Kidney (tissue), 22 donors: ENCODE data around the gene FBXW2. TPM values are rescaled to one million over a fixed set of nuclear protein-coding genes. Genes with fewer than 3 reads are reported as not detected.

ENCODE experiments used
- DNase-seq, 5 donors: peaks; one replicate each; pipeline ENCODE4 v3.0.0-alpha.2; 2013 to 2020
- FAIRE-seq: peaks from 2 replicates; lab custom pipeline; 2012; peaks lifted over from hg19 to GRCh38; lab: Jason Lieb, UNC
- H3K27ac ChIP-seq, 2 donors: one replicate each; pipeline ENCODE4 v1.7.0; 2013; ENCODE audit warnings: low read depth in 2 of 2, low read length in 2 of 2, inconsistent platforms in 1 of 2
- H3K27me3 ChIP-seq: one replicate; pipeline ENCODE4 v1.7.1; 2013; ENCODE audit warnings: low read length, inconsistent platforms; ENCODE audit not compliant: control insufficient read depth, insufficient read depth
- H3K36me3 ChIP-seq, 3 donors: one replicate each; pipeline versions ENCODE4 v1.7.0 to v1.7.1; 2013; ENCODE audit warnings: low read length in 3 of 3, control low read depth in 1 of 3, inconsistent platforms in 1 of 3; ENCODE audit not compliant: insufficient read depth in 3 of 3, control insufficient read depth in 2 of 3
- H3K4me1 ChIP-seq, 3 donors: one replicate each; pipeline versions ENCODE4 v1.7.0 to v1.7.1; 2013; ENCODE audit warnings: low read length in 3 of 3, inconsistent platforms in 1 of 3, low read depth in 1 of 3; ENCODE audit not compliant: control insufficient read depth in 2 of 3, insufficient read depth in 2 of 3
- H3K4me3 ChIP-seq, 3 donors: one replicate each; pipeline versions ENCODE4 v1.7.0 to v1.8.1; 2013; ENCODE audit warnings: low read length in 3 of 3, control low read depth in 1 of 3, inconsistent platforms in 1 of 3
- H3K9ac ChIP-seq, 3 donors: one replicate each; pipeline versions ENCODE4 v1.7.0 to v1.7.1; 2013; ENCODE audit warnings: low read length in 3 of 3, control low read depth in 1 of 3, inconsistent platforms in 1 of 3
- H3K9me3 ChIP-seq, 3 donors: one replicate each; pipeline versions ENCODE4 v1.7.0 to v1.7.1; 2013; ENCODE audit warnings: low read length in 3 of 3, control low read depth in 1 of 3, inconsistent platforms in 1 of 3; ENCODE audit not compliant: control insufficient read depth in 2 of 3, insufficient read depth in 1 of 3
- CTCF ChIP-seq: IDR thresholded peaks from 3 replicates; pipeline ENCODE4 v1.5.1; 2012; ENCODE audit warnings: mild to moderate bottlenecking, moderate library complexity, borderline replicate concordance; ENCODE audit not compliant: insufficient read depth; ENCODE audit errors: extremely low read depth
- intact Hi-C: fragments of 100-400 bp; cut with DNase I; formaldehyde crosslinking; loops from one replicate; pipeline ENCODE4 v1.11.1; 2022
- long read RNA-seq, 10 donors: library from polyadenylated mRNA in 1 of 10; unstranded in 1 of 10; transcript quantifications; one replicate each; pipeline ENCODE4 v2.0.0 and lab custom pipeline, GENCODE V29; 2021 to 2026
- polyA plus RNA-seq: library from polyadenylated mRNA; stranded (reverse); fragments of 350-450 nt; fragmentation: Illumina TruSeq; extraction: RNeasy Lipid Tissue Mini Kit (QIAGEN cat#74804); gene quantifications from one replicate; pipeline ENCODE4 v1.2.3, GENCODE V29; 2014; ENCODE audit warnings: low read depth, low replicate concordance; ENCODE audit not compliant: insufficient read depth
- total RNA-seq: library from RNA; stranded (reverse); fragmentation: NEBNext Ultra II Directional; extraction: Animal tissue kit (Norgen Biotek cat#: 25700); gene quantifications from one replicate; pipeline ENCODE4 v1.2.1, GENCODE V29; 2021
- donor health status: control.
- donor health status: control.
- donor health status: control.
- donor health status: control.
- donor health status: control.
- donor health status: DM: yes; HTN: yes; CAD: no.
- donor health status: Normal renal cell carcinoma (clear cell type).

Gene FBXW2
- 67.8 TPM for total RNA-seq
- 13.8 TPM for polyA plus RNA-seq
- long read RNA-seq, donor 1, full-length matches to known transcripts = 1 of 1 reads
- long read RNA-seq, donor 1, partial matches to known transcripts = 0 of 1 reads
- long read RNA-seq, donor 1, other reads (novel, unspliced or antisense) = 0 of 1 reads
- long read RNA-seq, donor 2, full-length matches to known transcripts = 2 of 2 reads
- long read RNA-seq, donor 2, partial matches to known transcripts = 0 of 2 reads
- long read RNA-seq, donor 2, other reads (novel, unspliced or antisense) = 0 of 2 reads
- long read RNA-seq, donor 3, full-length matches to known transcripts = 2 of 2 reads
- long read RNA-seq, donor 3, partial matches to known transcripts = 0 of 2 reads
- long read RNA-seq, donor 3, other reads (novel, unspliced or antisense) = 0 of 2 reads
- long read RNA-seq, donor 4, partial matches to known transcripts = 7 of 7 reads
- long read RNA-seq, donor 4, other reads (novel, unspliced or antisense) = 0 of 7 reads
- long read RNA-seq, donor 5 = 0 reads
- long read RNA-seq, donor 6 = 0 reads
- long read RNA-seq, donor 7, full-length matches to known transcripts = 7 of 44 reads
- long read RNA-seq, donor 7, partial matches to known transcripts = 12 of 44 reads
- long read RNA-seq, donor 7, other reads (novel, unspliced or antisense) = 25 of 44 reads
- long read RNA-seq, donor 8 = 0 reads
- long read RNA-seq, donor 9, full-length matches to known transcripts = 1 of 1 reads
- long read RNA-seq, donor 9, partial matches to known transcripts = 0 of 1 reads
- long read RNA-seq, donor 9, other reads (novel, unspliced or antisense) = 0 of 1 reads
- long read RNA-seq, donor 10, full-length matches to known transcripts = 2 of 2 reads
- long read RNA-seq, donor 10, partial matches to known transcripts = 0 of 2 reads
- long read RNA-seq, donor 10, other reads (novel, unspliced or antisense) = 0 of 2 reads

- no peak for TF ChIP-seq CTCF
- FAIRE-seq = no peak
Measured at GRCh38 chr9:120792898-120793765, at the start of gene FBXW2. TSS of gene FBXW2 (minus strand) at chr9:120793416. CDS start at chr9:120788258, 5,158 bp downstream.

GRCh38 chr9:120841930-120842684, 48.9 kb upstream of the FBXW2 start:
- H3K9me3 ChIP-seq = peaks cover 0 to 1% (median 0%) of the 10 kb centered on the region in 3 donors
- no peaks in the 10 kb centered on the region for H3K27me3 ChIP-seq
- DNase-seq = peak in 2 of 5 donors; percentile 42 to 59
- peaks cover 0 to 20% (median 14%) of the 10 kb centered on the region in 3 donors for H3K4me1 ChIP-seq
- H3K36me3 ChIP-seq = peaks cover 0 to 9% (median 0%) of the 10 kb centered on the region in 3 donors
- no peak for TF ChIP-seq CTCF
- H3K9ac ChIP-seq = peak overlapping the region; percentile 90 to 98 (median 95)
- intact Hi-C loops = no loop called here
- H3K4me3 ChIP-seq = peak overlapping the region; percentile 83 to 95 (median 93)
- FAIRE-seq = no peak
- H3K27ac ChIP-seq = peak overlapping the region; percentile 88 to 97

More at GRCh38 chr9:120792898-120793765, at the start of gene FBXW2:
- intact Hi-C loops = no loop called here
- Histone ChIP-seq H3K4me1 (peaks cover 0 to 13% (median 12%) of the 10 kb centered on the region in 3 donors), H3K9me3 (no peaks in the 10 kb centered on the region), H3K4me3 (peak within 1 kb of the TSS; percentile 95 to 100 (median 98)), H3K27me3 (no peaks in the 10 kb centered on the region), H3K36me3 (peaks cover 0 to 6% (median 0%) of the 10 kb centered on the region in 3 donors), H3K27ac (peak within 1 kb of the TSS; percentile 68 to 81), H3K9ac (peak within 1 kb of the TSS; percentile 86 to 100 (median 96))
- DNase-seq = peak; percentile 95 to 97 (median 96)

- no peak overlapping the region for H3K4me3 ChIP-seq
- H3K9me3 ChIP-seq = peaks cover 0 to 1% (median 0%) of the 10 kb centered on the region in 3 donors
- H3K9ac ChIP-seq = no peak overlapping the region
- intact Hi-C loops = no loop called here
- H3K36me3 ChIP-seq = no peaks in the 10 kb centered on the region
- no peaks in the 10 kb centered on the region for H3K27me3 ChIP-seq
- no peak for FAIRE-seq
- DNase-seq = no peak
- H3K27ac ChIP-seq = no peak overlapping the region
- TF ChIP-seq CTCF = no peak
- H3K4me1 ChIP-seq = peaks cover 0 to 17% (median 14%) of the 10 kb centered on the region in 3 donors
Measured at GRCh38 chr9:120839146-120839545, 45.9 kb upstream of the FBXW2 start.
